Smooth muscle cell (in vitro differentiated cells): ENCODE data around the gene NRP2. TPM values are rescaled to one million over a fixed set of nuclear protein-coding genes. Genes with fewer than 3 reads are reported as not detected.

Source experiments
- DNase-seq: peaks from one replicate; lab custom pipeline; 2025; ENCODE audit not compliant: unreplicated experiment; lab: John Stamatoyannopoulos, UW
- H2AFZ ChIP-seq: fragments of 200-600 bp; sonication (generic); 2 replicates; pipeline ENCODE4 v1.6.0; 2016; ENCODE audit warnings: antibody characterized with exemption, low read depth, mild to moderate bottlenecking
- H3F3A ChIP-seq: fragments of 200-600 bp; sonication (generic); 2 replicates; pipeline ENCODE4 v1.6.0; 2017; ENCODE audit warnings: antibody characterized with exemption, low read depth
- H3K27ac ChIP-seq: fragments of 200-600 bp; sonication (generic); 2 replicates; pipeline ENCODE4 v1.5.1; 2016; ENCODE audit warnings: low read depth, mild to moderate bottlenecking
- H3K27me3 ChIP-seq: fragments of 200-600 bp; sonication (generic); 2 replicates; pipeline ENCODE4 v1.6.1; 2016; ENCODE audit warnings: low read depth, mild to moderate bottlenecking
- H3K36me3 ChIP-seq: fragments of 200-600 bp; sonication (generic); 2 replicates; pipeline ENCODE4 v1.5.1; 2016; ENCODE audit warnings: low read depth
- H3K4me1 ChIP-seq: fragments of 200-600 bp; sonication (generic); 2 replicates; pipeline ENCODE4 v1.5.1; 2016; ENCODE audit warnings: low read depth
- H3K4me2 ChIP-seq: fragments of 200-600 bp; sonication (generic); 2 replicates; pipeline ENCODE4 v1.6.0; 2016; ENCODE audit warnings: mild to moderate bottlenecking
- H3K4me3 ChIP-seq: fragments of 200-600 bp; sonication (generic); 2 replicates; pipeline ENCODE4 v1.5.1; 2016; ENCODE audit warnings: mild to moderate bottlenecking
- H3K79me2 ChIP-seq: fragments of 200-600 bp; sonication (generic); 2 replicates; pipeline ENCODE4 v1.6.0; 2016; ENCODE audit warnings: low read depth, mild to moderate bottlenecking
- H3K9ac ChIP-seq: fragments of 200-600 bp; sonication (generic); 2 replicates; pipeline ENCODE4 v1.6.0; 2016; ENCODE audit warnings: low read depth
- H3K9me3 ChIP-seq: fragments of 200-600 bp; sonication (generic); replicated peaks from 2 replicates; pipeline ENCODE4 v1.5.1; 2016; ENCODE audit warnings: low read depth
- H4K20me1 ChIP-seq: fragments of 200-600 bp; sonication (generic); 2 replicates; pipeline ENCODE4 v1.6.0; 2016; ENCODE audit warnings: low read depth
- CTCF ChIP-seq: fragments of 200-600 bp; sonication (generic); IDR thresholded peaks from 2 replicates; pipeline ENCODE4 v1.5.1; 2017; ENCODE audit warnings: borderline replicate concordance, mild to moderate bottlenecking, antibody characterized with exemption; ENCODE audit not compliant: insufficient read depth, poor library complexity, severe bottlenecking
- WGBS: methylation state at CpG from one replicate; pipeline ENCODE4 v1.1.7; 2016; ENCODE audit warnings: low lambda C conversion rate; 5-methylcytosine and 5-hydroxymethylcytosine counted together
- polyA plus RNA-seq: library from polyadenylated mRNA; unstranded; fragments of >200 nt; fragmentation: Nextera tagmentation; extraction: Ambion mirVana; gene quantifications from 2 replicates; pipeline ENCODE4 v1.2.1, GENCODE V29; 2016
- total RNA-seq: library from RNA; depleted of rRNA; stranded (reverse); fragments of >200 nt; gene quantifications from 2 replicates; pipeline ENCODE4 v1.2.3, GENCODE V29; 2014

NRP2 gene
- total and polyA plus RNA-seq, 2 experiments from 2014 or later, result 58.4 to 96.1 TPM

DNA sequence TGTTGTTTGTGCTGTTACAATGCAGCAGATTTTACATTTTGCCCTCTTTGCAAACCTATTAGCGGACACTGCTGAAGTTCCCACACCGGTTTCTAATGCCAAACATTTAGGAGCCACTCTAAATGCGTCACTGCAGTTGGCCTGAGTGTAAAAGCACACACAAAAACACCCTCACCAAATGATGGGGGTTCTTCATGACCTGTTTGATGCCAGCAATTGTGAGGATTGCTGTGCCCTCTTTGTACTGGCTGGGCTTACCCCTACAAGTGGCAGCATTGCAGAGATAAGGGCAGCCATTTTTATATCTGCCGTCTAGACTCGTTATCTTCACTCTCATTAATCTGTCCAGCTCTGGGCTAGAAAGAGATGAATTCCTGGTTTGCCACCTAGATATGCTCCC is 85.3 kb downstream of the NRP2 start:
- Histone ChIP-seq H3K27me3 (no peaks in the 10 kb centered on the region), H2AFZ (no peak overlapping the region), H3K4me1 (peaks cover 5% of the 10 kb centered on the region), H3K27ac (no peak overlapping the region), H3K9me3 (no peaks in the 10 kb centered on the region), H3K4me2 (no peak overlapping the region), H3K36me3 (no peaks in the 10 kb centered on the region), H3K9ac (no peak overlapping the region), H3K4me3 (no peak overlapping the region), H3K79me2 (no peaks in the 10 kb centered on the region), H3F3A (no peaks in the 10 kb centered on the region), H4K20me1 (no peaks in the 10 kb centered on the region)
- TF ChIP-seq CTCF, result no peak
- no peak for DNase-seq
- WGBS, result 64% methylated on average over 5 of the region's 5 CpGs

- WGBS, result 32% methylated on average over 7 of the region's 7 CpGs
- H3K4me3 ChIP-seq, result no peak overlapping the region
- no peaks in the 10 kb centered on the region for H3F3A ChIP-seq
- H3K4me2 ChIP-seq, result no peak overlapping the region
- H3K27ac ChIP-seq, result no peak overlapping the region
- DNase-seq, result no peak
- H3K9ac ChIP-seq, result no peak overlapping the region
- H3K36me3 ChIP-seq, result no peaks in the 10 kb centered on the region
- H3K27me3 ChIP-seq, result no peaks in the 10 kb centered on the region
- no peaks in the 10 kb centered on the region for H4K20me1 ChIP-seq
- no peak for TF ChIP-seq CTCF
- H3K9me3 ChIP-seq, result no peaks in the 10 kb centered on the region
- H3K79me2 ChIP-seq, result no peaks in the 10 kb centered on the region
- peaks cover 5% of the 10 kb centered on the region for H3K4me1 ChIP-seq
- H2AFZ ChIP-seq, result no peak overlapping the region
These were observed 86.0 kb downstream of the NRP2 start for GRCh38 chr2:205768341-205768740.

GRCh38 chr2:205768815-205769494 is 86.7 kb downstream of the NRP2 start:
- H3K79me2 ChIP-seq, result no peaks in the 10 kb centered on the region
- H3F3A ChIP-seq, result no peaks in the 10 kb centered on the region
- peak overlapping the region; percentile 79 for H3K27ac ChIP-seq
- WGBS, result 74% methylated on average over 4 of the region's 4 CpGs
- peak overlapping the region; percentile 35 for H3K4me2 ChIP-seq
- no peak overlapping the region for H3K9ac ChIP-seq
- TF ChIP-seq CTCF, result no peak
- no peak overlapping the region for H2AFZ ChIP-seq
- no peaks in the 10 kb centered on the region for H3K36me3 ChIP-seq
- no peaks in the 10 kb centered on the region for H4K20me1 ChIP-seq
- peaks cover 5% of the 10 kb centered on the region for H3K4me1 ChIP-seq
- no peak for DNase-seq
- no peaks in the 10 kb centered on the region for H3K9me3 ChIP-seq
- H3K27me3 ChIP-seq, result no peaks in the 10 kb centered on the region
- no peak overlapping the region for H3K4me3 ChIP-seq

DNA sequence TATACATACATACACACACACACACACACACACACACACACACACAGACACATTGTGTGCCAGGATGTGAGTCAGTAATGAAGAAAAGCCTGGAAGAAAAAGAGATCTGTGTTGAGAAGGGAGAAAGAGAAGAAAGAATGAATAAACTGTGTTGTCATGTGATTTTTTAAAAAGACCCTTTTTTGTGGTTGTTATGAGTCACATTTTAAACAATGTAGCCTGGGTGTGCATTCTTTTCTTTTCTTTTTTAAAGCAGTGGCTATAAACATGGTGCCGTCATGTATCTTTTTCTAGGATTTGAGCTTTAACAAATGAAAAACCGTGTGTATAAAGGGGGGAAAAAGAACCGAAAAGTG is 87.2 kb downstream of the NRP2 start:
- Histone ChIP-seq H3K4me2 (peak overlapping the region; percentile 35), H3K9ac (no peak overlapping the region)
- DNase-seq, result no peak

More for the DNA sequence above, 87.2 kb downstream of the NRP2 start:
- Histone ChIP-seq H3K27ac (peak overlapping the region; percentile 79), H3K27me3 (no peaks in the 10 kb centered on the region), H3K79me2 (no peaks in the 10 kb centered on the region), H3F3A (no peaks in the 10 kb centered on the region), H3K9me3 (no peaks in the 10 kb centered on the region), H3K4me3 (no peak overlapping the region), H3K36me3 (no peaks in the 10 kb centered on the region), H4K20me1 (no peaks in the 10 kb centered on the region), H3K4me1 (peaks cover 5% of the 10 kb centered on the region), H2AFZ (no peak overlapping the region)
- TF ChIP-seq CTCF, result no peak
- WGBS, result 42% methylated on average over 3 of the region's 3 CpGs
